Esophagus squamous epithelium (tissue), 5 donors: ENCODE data around the gene SLC10A7. TPM values are rescaled to one million over a fixed set of nuclear protein-coding genes. Genes with fewer than 3 reads are reported as not detected.

Experiments
- DNase-seq: peaks from one replicate; lab custom pipeline; 2025; lab: John Stamatoyannopoulos, UW
- H3K27ac ChIP-seq, 4 donors: fragments of 200-600 bp; sonication (generic); one replicate each; pipeline ENCODE4 v1.5.1; 2016 to 2019; ENCODE audit warnings: mild to moderate bottlenecking in 1 of 4
- H3K27me3 ChIP-seq, 4 donors: fragments of 200-600 bp; sonication (generic); 1 replicate in 3 of 4; 2 replicates in 1 of 4; pipeline versions ENCODE4 v1.5.1 to v1.6.0; 2017 to 2021; ENCODE audit warnings: antibody characterized with exemption in 1 of 4
- H3K36me3 ChIP-seq, 3 donors: fragments of 200-600 bp; sonication (generic); one replicate each; pipeline ENCODE4 v1.5.1; 2016 to 2019
- H3K4me1 ChIP-seq, 3 donors: fragments of 200-600 bp; sonication (generic); one replicate each; pipeline ENCODE4 v1.5.1; 2017 to 2019
- H3K4me3 ChIP-seq, 4 donors: fragments of 200-600 bp; sonication (generic); 1 replicate in 3 of 4; 2 replicates in 1 of 4; pipeline ENCODE4 v1.5.1; 2016 to 2019; ENCODE audit warnings: mild to moderate bottlenecking in 2 of 4, moderate library complexity in 1 of 4
- H3K9me3 ChIP-seq, 3 donors: fragments of 200-600 bp; sonication (generic); one replicate each; pipeline ENCODE4 v1.5.1; 2016 to 2019
- CTCF ChIP-seq, 6 experiments: fragments of 450-650 bp in 4 of 6; fragments of 200-600 bp in 2 of 6; sonication (generic) in 2 of 6; IDR thresholded peaks; one replicate each; pipeline ENCODE4 v1.5.1; 2016 to 2019; ENCODE audit warnings: antibody characterized with exemption in 6 of 6, mild to moderate bottlenecking in 4 of 6, moderate library complexity in 4 of 6
- POLR2A ChIP-seq, 4 donors: fragments of 450-650 bp; IDR thresholded peaks; one replicate each; pipeline ENCODE4 v1.6.1; 2017; ENCODE audit warnings: antibody characterized with exemption in 4 of 4, mild to moderate bottlenecking in 4 of 4, moderate library complexity in 3 of 4
- WGBS, 2 donors: methylation state at CpG; one replicate each; pipeline ENCODE4 v1.1.5; 2018; 5-methylcytosine and 5-hydroxymethylcytosine counted together
- intact Hi-C: fragments of 100-400 bp; cut with DNase I; formaldehyde crosslinking; loops from one replicate; pipeline ENCODE4 v1.15.0; 2022
- total RNA-seq, 4 donors: library from RNA; depleted of rRNA; stranded (reverse); fragments of >200 nt; gene quantifications; one replicate each; pipeline ENCODE4 v1.1.0, GENCODE V29; 2016
- donor health status: DM: yes; HTN: yes; CAD: no.

SLC10A7 gene
- total RNA-seq, 4 donors from 2014 or later = 9.7 to 23.5 (median 13.5) TPM

GRCh38 chr4:146511381-146511780, 10.4 kb downstream of the SLC10A7 start:
- 69 to 75% methylated on average over 3 of the region's 3 CpGs for WGBS, 2 donors
- intact Hi-C loops = no loop called here
- H3K9me3 ChIP-seq = no peaks in the 10 kb centered on the region
- no peak for TF ChIP-seq CTCF (IDR thresholded peaks at IDR 0.05)
- no peak for TF ChIP-seq POLR2A (IDR thresholded peaks at IDR 0.05)
- no peak overlapping the region for H3K27ac ChIP-seq
- no peaks in the 10 kb centered on the region for H3K4me1 ChIP-seq
- H3K27me3 ChIP-seq = no peaks in the 10 kb centered on the region
- no peak overlapping the region for H3K4me3 ChIP-seq
- DNase-seq = no peak
- H3K36me3 ChIP-seq = peaks cover 0 to 49% (median 0%) of the 10 kb centered on the region in 3 donors

- intact Hi-C loops = no loop called here
- no peaks in the 10 kb centered on the region for H3K4me1 ChIP-seq
- 64% methylated on average over 3 of the region's 3 CpGs for WGBS, 2 donors
Measured at GRCh38 chr4:146510942-146511341, 10.8 kb downstream of the SLC10A7 start.

GRCh38 chr4:146508229-146508939, 13.4 kb downstream of the SLC10A7 start:
- Histone ChIP-seq H3K27ac (no peak overlapping the region), H3K4me1 (no peaks in the 10 kb centered on the region), H3K27me3 (no peaks in the 10 kb centered on the region), H3K4me3 (no peak overlapping the region), H3K36me3 (peaks cover 0 to 42% (median 0%) of the 10 kb centered on the region in 3 donors), H3K9me3 (no peaks in the 10 kb centered on the region)
- no peak for TF ChIP-seq POLR2A (IDR thresholded peaks at IDR 0.05)
- TF ChIP-seq CTCF (IDR thresholded peaks at IDR 0.05) = no peak
- no peak for DNase-seq
- intact Hi-C loops = no loop called here
- WGBS, 2 donors = 90 to 93% methylated on average over 3 of the region's 3 CpGs

More at GRCh38 chr4:146510942-146511341, 10.8 kb downstream of the SLC10A7 start:
- Histone ChIP-seq H3K4me3 (no peak overlapping the region), H3K9me3 (no peaks in the 10 kb centered on the region), H3K27me3 (no peaks in the 10 kb centered on the region), H3K36me3 (peaks cover 0 to 50% (median 0%) of the 10 kb centered on the region in 3 donors), H3K27ac (no peak overlapping the region)
- no peak for TF ChIP-seq CTCF (IDR thresholded peaks at IDR 0.05)
- TF ChIP-seq POLR2A (IDR thresholded peaks at IDR 0.05) = no peak
- no peak for DNase-seq

- no peak overlapping the region for H3K27ac ChIP-seq
- no peak for TF ChIP-seq POLR2A (IDR thresholded peaks at IDR 0.05)
- TF ChIP-seq CTCF (IDR thresholded peaks at IDR 0.05) = no peak
- H3K27me3 ChIP-seq = no peaks in the 10 kb centered on the region
- no peaks in the 10 kb centered on the region for H3K9me3 ChIP-seq
- peaks cover 0 to 50% (median 0%) of the 10 kb centered on the region in 3 donors for H3K36me3 ChIP-seq
- no peak overlapping the region for H3K4me3 ChIP-seq
- no peak for DNase-seq
- intact Hi-C loops = no loop called here
- WGBS, 2 donors = 90 to 100% methylated on average over 2 of the region's 2 CpGs
- H3K4me1 ChIP-seq = no peaks in the 10 kb centered on the region
Measured at GRCh38 chr4:146507632-146508031, 14.1 kb downstream of the SLC10A7 start.

- TF ChIP-seq POLR2A (IDR thresholded peaks at IDR 0.05) (no peak), CTCF (IDR thresholded peaks at IDR 0.05) (no peak)
- DNase-seq = no peak
- intact Hi-C loops = no loop called here
- no peaks in the 10 kb centered on the region for H3K27me3 ChIP-seq
- peaks cover 0 to 63% (median 0%) of the 10 kb centered on the region in 3 donors for H3K36me3 ChIP-seq
- no peaks in the 10 kb centered on the region for H3K9me3 ChIP-seq
- H3K4me3 ChIP-seq = no peak overlapping the region
- H3K4me1 ChIP-seq = no peaks in the 10 kb centered on the region
- no peak overlapping the region for H3K27ac ChIP-seq
Measured at GRCh38 chr4:146506272-146506671, 15.5 kb downstream of the SLC10A7 start.
